Activated CD8-positive, alpha-beta memory T cell treated with anti-CD3 and anti-CD28 coated beads, Interleukin-2, amount 50 U/mL, for 1 hour (primary cell): ENCODE measurements around the gene CELF4.
"Not testable (repeated sequence)": the region's sequence is repeated elsewhere in the genome, so short reads cannot be mapped to it uniquely, and the experiment has no call there.

Experiments
- DNase-seq: peaks from one replicate; pipeline ENCODE4 v3.0.0-alpha.2; 2020; ENCODE audit errors: extremely low read depth

CELF4 gene

DNA sequence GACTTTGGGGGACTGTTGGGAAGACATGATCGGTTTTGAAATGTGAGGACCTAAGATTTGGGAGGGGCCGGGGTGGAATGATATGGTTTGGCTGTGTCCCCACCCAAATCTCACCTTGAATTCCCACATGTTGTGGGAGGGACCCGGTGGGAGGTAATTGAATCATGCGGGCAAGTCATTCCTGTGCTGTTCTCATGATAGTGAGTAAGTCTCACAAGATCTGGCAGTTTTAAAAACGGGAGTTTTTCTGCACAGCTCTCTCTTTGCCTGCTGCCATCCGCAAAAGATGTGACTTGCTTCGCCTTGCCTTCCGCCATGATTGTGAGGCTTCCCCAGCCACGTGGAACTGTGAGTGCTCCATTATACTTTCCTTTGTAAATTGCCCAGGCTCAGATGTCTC, 207.5 kb downstream of the CELF4 start:
- not testable (repeated sequence) for DNase-seq

DNA sequence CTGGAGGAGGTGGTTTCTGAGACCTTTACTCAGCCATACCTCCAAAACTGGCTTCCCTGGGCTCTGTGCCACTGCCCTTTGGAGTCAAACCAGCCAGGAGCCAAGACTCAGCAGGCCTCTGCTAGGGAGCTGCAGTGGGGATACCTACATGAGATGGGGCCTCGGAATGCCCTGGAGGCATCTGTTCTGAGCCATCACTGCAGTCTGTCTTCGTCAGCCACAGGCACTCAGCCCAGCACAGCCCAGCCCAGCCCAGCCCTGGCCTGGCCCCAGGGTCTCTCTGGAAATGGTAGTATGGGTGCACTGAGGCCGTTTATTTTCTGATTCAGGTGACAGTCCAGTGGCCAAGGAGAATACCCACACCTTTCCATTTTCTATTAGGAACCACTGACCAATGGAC, 209.8 kb downstream of the CELF4 start:
- DNase-seq, result no peak

DNA sequence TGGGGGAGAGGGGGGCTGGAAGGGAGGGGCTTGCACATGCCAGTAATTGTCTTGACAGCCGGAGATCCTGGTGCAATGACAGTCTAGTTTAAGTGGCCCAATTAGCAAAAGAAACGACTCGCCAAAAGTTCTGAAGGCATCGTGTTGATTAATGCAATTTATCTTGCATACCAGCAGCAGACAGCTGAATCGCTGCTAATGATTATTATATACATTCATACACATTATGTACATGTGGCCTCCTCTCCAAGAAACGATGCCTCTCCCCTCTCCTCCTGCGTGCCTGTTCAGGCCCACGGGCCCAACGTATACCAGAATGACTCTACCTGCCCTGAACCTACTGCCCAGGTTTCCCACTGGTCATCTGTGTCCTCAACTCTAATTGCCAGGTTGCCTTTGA, 214.5 kb downstream of the CELF4 start:
- no peak for DNase-seq

DNA sequence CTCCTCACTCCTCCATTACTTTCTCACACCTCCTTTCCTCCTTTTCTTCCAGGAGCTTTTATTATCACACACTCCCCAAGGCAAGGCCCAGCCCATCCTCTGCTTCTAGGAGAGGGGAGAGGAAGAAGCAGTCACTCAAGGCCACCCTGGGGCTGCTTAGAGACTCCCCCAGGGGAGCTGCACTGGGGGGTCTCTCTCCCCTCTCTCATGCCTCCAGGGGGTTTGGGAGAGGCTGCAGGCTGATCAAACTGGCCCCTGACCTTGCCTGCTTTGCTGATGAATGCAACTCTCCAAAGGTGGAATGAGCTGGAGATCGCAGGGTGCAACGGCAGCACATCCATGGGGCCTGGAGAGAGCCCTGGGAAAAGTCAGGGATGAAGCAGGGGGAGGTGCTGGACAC, 216.9 kb downstream of the CELF4 start:
- DNase-seq, result no peak

DNA sequence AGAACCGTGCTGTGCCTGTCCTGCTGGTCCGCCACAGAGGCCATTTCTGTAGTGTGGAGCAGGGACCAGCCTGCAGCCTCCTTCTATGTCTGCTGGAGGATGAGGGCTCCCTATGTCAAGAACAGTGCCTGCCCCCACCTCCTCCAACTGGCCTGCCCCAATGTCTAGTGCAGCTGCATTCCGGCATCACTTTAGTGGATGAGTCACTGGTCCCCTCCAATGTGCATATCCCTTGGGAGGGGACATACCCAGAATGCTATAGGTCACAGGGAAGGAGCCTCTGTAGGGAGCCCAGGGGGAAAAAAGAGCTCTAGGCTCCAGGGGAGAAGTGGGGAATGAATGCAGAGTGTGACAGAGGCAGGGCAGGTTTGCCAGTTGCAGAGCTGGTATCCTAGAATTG, 219.6 kb downstream of the CELF4 start:
- DNase-seq, result no peak

DNA sequence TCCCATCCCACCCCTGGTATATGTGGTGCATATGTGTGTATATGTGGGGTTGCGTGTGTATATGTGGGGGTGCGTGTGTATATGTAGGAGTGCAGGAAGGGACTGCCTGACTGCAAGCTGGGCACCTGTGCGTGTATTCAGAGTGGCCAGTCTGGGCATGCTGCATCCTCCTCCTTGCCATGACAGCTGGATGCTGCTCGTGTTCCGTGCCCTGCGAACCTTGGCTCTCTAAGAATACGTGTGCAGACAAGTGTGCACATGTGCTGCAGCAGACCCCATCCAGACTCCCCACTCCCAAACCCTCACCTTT, 222.1 kb downstream of the CELF4 start:
- DNase-seq, result no peak

DNA sequence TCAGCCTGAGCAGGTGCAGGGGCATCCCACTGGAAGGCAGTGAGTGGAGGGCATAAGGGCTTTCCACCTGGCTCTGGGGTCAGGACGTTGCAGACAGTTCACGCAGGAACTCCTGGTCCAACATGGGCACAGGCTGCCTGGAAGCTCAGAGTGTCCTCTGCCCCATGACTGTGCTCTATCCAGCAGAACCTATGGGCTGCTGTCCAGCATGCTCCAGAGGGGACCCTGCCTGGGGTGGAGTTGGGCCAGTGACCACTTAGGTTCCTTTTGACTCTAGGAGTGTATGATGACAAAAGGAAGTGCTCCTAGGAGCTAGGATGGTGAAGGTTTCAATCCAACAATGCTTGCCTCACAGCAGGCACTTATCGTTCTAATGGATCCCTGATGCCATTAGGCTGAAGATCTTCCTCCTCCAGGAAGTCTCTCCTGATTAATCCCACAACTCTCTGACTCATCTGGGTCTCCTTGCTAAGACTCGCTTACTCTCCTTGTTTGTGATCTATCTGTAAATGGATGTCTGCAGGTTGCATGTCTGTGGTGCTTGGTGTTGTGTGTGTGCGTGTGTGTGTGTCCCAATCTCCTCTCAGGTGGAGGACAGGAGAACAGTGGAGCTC, 224.0 kb downstream of the CELF4 start:
- DNase-seq, result no peak

DNA sequence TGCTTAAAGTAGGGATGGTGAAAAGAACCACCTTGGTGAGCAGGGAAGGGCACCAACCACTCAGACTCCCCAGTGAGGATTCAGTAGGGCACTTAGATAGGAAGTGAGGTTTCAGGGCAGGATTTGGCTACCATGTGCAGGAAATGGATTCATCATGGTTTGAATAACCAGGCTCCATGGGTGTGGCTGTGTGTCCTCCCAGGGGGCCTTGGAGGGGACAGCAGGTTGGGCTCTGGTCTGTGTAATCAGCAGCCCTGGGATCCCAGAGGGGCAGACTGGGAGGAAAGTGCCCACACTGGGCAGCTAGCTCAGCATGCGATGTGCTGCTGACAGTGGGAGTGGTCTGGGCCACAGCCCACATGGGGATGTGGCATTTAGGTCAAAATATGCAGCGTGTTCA, 224.6 kb downstream of the CELF4 start:
- no peak for DNase-seq

DNA sequence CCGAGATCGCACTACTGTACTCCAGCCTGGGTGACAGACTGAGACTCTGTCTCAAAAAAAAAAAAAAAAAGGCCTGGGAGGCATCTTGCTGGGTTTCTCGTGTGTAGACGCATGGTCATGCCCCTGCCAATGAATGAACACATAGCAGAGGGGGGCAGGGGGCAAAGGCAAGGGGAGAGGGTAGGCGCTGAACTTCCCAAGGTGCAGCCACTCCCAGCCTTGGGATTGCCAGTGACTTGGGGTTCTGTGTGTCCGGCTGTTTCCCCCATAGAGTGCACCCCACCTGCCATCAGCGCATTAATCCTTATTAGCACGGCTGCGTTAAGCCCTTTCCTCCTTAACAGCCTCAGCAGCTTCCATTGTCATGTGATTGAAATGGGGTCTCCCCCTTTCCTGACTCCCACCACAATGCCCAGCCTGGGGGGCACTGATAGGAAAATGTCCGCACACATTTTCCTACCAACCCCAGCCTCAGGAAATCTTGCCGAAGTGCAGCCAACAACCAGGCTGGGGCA, 225.8 kb downstream of the CELF4 start:
- no peak for DNase-seq

DNA sequence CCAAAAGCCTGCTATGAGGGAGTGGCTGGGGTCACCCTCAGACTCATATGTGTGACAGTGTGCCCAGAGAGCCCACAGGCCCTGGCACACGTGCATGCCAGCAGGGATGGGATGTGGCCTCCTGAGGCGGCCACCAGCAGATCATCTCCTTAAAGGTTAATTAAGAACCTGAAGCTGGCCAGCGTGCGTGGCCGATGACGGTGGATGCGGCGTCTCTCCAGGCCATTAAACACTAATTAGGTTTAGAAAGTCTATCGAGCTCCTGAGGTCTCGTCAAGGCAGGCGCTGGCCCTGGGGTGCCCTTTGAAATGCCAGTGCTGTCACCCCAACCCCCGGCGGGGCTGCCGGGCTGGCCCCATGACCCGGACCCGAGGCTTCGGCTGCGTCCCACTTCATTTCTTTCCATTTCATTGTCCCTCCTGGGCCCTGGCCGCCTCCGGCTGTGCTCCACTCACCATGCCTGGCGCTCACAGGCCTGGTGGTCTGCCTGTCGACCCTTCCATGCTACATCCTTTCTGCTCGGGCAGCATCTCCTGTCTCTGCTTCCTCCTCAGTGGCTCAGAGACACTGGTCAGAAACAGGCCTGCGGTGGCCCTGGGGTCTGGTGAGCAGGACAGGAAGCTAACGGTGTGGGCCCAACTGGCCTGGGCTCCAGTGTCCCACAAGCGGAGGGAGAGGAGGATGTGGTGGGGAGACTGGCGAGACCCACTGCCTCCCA, 228.9 kb downstream of the CELF4 start:
- DNase-seq, result no peak

DNA sequence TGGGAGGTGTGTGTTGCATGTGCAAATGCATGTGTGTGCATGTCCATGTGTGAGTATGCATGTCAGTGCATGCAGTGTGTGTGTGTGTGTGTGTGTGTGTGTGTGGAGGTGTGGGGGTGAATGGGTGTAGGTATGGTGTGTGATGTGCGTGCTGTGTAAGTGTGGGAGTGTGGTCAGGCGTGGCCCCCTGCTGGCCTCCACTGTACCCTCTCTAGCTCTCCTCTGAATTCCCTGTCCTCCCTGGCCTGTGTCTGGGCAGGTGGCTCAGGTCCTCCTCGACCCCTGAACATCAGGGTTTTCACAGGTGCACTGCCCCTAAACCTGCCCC, 230.2 kb downstream of the CELF4 start:
- no peak for DNase-seq

DNA sequence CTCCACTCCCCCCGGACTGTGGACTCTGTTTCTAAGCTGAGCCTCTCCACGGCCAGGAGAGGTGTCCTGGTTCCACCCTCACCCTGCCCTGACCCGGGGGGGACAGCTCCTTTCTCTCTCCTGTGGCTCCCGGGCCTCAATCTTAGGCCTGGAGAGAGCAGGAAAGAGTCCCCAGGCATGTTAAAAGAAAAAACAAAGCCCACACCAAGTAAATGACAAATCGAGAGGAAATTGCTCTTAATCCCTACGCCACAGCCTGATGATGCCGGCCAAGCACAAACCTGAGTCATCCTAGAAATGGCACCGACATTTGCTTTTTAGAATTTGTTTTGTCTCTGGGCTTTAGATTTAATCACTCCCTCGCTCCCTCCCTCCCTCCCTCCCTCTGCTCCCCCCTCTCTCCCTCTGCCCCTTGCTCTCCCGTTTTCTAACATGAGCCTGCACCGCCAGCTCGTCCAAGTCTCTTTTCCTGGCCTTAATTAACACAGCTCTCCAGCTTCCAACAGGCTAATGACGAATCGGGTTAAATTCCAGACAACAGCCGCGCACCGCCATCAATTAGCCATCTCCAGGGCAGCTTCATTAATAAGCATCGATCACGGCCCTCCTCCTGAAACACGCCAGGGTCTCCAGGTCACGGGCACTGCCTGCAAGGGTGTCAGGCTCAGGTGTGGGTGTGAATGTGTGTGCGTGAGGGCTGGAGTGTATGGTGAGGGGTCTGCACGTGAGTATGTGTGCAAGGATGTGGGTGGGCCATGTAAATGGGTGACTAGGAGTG, 230.8 kb downstream of the CELF4 start:
- DNase-seq, result no peak

DNA sequence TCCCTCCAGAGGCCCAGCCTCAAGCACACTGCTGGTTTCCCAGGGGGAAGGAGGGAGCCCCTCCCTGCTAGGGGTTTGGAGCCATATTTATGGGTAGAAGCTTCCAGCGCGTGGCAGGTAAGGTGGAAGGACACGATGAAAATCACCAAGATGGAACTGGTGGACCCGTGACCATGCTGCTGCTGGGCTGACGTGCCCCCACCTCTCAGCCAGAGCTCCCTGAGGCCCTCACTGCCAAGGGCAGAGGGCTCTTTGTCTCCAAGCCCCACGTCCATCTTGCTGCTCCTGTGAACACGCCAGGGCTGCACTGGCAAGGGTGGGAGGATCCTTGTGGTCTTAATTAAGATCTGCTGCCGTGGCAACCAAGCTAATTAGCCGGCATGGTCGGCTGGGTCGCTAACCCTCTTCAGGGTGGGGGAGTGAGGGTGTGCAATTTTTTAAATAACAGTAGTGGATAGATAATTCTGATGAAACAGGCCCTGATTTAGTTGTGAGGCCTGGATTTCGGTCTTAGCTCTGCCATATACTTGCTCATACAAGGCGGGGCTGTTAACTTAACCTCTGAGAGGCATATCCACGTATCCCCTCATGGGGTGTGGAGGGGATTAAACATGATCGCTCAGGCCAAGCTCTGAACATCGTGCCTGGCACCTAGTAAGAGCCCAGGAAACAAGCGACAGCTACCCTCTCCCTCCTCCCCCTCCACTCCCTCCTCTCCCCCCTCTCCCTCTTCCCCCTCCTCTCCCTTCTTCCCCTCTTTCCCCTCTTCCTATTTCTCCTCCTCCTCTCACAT, 232.8 kb downstream of the CELF4 start:
- no peak for DNase-seq

DNA sequence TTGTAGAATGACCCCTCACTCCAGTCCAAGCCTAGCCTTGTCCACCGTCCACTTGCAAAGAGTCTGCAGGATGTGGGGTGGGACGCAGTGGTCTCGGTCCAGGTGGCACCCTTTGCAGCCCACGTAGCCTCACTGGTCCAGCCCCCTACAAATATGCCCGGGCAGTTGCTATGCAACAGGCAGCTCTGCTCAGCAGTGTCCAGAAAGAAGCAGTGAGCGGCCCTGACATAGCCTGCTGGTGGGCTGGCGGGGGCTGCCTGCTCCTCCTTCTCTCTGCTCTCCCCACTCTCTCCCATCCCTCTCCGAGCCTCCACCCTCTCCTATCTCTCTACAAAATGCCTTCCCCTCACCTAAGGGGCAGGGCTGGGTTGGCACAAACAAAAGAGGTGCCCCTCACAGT, 233.4 kb downstream of the CELF4 start:
- DNase-seq, result no peak

DNA sequence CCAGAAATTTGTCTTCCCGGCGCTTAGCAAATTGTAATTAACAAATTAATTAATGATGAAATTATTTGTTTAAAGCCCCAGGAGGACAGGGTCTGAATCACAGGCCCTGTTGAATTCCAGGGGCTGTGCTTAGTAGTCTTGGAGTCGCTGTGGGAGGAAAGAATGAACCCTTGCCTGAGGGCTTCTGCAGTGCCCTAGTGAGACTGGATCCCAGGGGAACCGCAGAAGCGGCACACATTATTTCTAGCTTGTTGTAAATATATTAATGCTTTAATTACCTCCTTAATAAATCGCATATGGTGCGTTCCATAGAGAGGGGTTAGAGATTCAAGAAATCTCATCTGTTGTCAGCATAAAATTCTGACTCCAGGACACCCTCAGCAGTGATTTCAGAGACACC, 235.4 kb downstream of the CELF4 start:
- no peak for DNase-seq

DNA sequence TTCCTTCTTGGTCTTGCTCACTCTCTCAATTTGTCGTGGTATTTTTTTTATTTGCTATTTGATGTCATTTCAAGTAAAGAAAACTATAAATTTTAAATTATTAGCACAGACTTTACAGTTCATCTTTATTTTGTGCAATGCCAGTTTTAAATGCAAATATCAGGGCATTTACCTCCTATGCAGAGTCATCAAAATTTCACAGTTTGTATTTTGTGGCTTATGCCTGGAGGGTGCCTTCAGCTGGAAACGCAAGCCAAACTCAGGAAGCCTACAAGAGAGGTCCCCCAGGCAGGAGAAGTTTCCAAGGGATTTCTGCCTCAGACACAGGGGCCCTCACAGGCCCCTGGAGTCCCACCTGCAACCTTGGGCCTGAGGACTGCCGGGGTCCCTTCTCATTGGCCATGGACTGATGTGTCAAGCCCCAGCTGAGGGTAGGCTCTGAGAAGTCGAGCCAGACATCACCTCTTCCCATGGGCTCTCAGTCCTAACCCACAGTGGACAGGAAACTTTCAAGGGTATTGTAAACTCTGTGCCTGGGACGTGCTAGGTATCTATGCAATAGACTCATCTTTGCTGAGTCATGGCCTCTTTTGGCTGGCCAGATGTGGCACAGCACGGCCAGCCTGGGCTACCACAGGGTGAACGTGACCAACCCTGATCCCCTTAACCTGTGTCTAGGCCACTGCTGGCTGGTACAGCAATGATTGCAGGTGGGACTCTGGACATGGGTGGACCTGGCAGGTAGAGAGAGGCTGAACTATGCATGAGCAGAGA, 236.5 kb downstream of the CELF4 start:
- no peak for DNase-seq

DNA sequence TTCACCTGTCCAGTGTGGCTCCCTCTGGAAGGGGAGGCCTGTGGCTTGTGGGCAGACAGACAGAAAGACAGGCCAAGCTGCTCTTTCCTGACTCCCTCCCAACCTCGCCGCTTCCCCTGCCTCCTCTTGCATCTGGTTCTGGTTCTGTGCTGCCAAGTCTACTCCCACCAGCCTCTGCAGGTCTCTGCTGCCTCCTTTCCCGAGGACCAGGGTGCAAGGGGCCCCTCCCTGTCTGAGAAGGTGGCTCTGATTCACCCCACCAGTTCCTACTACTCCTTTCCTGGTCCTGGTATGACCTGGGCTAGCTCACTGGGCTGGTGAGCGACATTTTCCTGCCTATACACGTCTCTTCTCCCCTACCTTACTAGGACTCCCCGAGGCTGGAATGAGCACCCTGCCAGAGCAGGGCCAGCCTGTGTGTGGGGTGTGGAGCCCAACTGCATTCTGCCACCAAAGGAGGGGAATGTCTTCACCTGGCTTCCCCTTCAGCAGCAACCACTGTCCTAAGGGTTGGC, 238.5 kb downstream of the CELF4 start:
- DNase-seq, result no peak

DNA sequence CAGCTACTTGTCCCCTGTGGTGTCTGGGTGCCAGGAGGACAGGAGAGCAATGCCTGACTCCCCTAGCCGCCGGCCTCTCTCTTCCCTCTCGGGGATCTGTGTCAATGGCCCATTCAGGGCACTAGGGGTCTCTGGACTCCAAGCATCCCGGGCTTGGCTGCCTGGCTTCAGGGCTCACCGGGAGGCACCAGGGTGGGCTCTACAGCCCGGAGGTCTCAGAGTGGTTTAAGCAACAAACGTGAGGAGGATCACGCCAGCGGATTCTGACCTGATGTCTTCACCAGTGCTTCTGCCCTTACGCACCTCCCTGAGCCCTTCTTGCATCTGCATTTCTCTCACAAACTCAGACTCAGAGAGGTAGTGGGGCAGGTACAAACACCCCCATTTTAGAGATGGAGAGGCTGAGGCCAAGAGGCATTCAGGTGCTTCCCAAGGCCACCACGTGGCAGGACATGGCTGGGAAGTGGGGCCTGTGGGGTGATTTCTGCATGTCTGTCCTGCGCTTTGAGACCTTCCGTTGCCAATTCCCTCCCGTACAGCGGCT, 243.0 kb downstream of the CELF4 start:
- DNase-seq, result no peak

DNA sequence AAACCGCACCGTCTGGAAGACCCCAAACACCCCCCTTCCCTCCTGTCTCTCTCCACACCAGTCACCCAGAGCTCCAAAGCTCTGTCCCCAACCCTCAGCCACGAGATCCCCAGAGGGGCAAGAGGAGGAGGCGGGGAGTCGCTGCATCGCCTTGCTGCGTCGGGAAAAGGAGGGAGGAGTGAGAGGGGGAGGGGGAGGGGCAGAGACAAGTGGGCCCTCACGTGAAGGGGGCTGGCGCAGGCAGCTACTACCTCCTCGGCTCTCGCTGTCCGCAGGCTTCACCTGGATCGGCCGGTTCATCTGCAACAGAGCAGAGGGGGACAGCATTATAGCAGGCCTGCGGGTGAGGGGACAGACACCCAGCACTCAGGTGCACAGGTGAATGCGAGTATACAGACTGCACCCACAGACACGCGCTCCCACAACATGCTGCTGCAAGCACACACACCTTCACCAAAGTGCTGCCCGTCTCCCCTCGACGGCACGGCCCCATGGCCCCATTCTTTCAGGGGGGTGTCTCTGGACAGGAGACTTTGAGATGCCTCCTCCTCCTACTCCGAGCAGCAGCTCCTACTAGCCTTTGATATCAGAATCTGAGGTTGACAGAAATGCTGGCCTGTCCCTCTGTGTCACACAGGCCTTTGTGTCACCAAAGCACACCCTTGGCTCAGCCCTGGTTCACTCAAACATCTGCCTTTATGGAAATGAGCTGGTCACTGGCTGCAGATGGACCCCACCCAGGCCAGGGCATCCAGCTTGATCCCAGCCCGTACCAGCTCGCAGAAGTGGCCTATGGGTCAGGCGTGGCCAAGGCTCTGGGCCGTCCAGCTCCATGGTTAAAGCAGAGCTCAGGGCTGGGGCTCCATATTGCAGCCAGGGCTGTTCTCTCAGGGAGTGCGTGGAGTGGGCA, 243.8 kb downstream of the CELF4 start:
- DNase-seq, result no peak

DNA sequence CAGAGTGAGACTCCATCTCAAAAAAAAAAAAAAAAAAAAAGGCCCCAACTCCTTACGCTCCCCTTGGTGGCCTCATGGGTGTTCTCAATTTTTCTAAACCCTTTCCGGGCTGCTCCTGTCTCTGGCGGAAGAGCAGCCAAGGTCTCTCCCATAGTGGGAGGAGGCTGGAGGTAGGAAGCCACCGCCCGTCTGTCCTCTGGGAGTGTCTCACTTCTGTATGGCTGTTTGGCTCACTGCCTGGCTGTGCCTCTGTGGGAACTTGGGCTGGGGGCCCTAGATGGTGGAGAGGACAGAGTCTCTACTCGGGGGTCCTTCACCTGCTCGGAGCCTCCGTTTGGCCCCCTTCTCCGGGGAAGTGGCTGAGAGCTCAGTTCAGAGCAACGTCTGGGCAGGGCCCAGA, 245.3 kb downstream of the CELF4 start:
- no peak for DNase-seq
